GM12801 (cell line): ENCODE results near the gene CDKAL1.

ENCODE experiments used
- TF ChIP-seq, protein P1 (sequence below): IDR thresholded peaks from one replicate; pipeline ENCODE4 v1.5.1; 2011; ENCODE audit warnings: control low read depth; ENCODE audit not compliant: insufficient read length; ENCODE audit errors: extremely low read depth

Gene CDKAL1

DNA sequence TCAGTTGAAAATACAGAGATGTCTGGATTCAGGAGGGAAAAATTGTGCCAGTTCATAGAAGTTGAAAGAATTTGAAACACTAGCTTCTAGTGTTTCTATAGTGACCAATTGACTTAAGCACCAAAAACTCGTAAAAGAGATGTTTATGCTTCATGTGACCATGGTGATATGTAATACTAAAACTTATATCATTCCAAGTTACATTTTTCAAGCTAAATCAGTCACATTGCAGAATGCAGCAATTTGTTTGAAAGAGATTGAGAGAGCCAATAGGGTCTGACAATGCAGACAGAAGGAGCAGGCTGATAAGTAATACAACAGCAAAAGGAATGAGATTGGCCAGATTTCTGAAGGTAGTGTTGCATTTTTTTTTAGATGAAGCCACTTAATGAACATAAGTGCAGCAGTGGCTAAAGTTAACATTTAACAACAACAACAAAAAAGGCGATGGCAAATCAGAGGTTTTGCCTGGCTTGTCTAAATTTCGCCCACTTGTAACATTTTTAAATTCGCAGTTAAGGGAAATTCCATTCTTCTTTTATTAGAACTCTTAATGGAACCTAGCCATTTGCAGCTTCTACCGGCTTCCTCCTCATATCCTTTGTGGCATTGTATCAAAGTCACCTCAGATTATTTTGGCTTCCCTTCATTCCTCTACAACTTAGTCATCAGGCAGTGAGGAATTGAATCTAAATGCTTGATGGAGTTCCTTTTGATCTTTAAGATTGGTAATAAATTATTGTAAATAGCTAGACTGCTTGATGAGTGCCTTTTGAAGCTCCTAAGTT is 575.3 kb downstream of the CDKAL1 start:
- TF ChIP-seq, protein P1, sequence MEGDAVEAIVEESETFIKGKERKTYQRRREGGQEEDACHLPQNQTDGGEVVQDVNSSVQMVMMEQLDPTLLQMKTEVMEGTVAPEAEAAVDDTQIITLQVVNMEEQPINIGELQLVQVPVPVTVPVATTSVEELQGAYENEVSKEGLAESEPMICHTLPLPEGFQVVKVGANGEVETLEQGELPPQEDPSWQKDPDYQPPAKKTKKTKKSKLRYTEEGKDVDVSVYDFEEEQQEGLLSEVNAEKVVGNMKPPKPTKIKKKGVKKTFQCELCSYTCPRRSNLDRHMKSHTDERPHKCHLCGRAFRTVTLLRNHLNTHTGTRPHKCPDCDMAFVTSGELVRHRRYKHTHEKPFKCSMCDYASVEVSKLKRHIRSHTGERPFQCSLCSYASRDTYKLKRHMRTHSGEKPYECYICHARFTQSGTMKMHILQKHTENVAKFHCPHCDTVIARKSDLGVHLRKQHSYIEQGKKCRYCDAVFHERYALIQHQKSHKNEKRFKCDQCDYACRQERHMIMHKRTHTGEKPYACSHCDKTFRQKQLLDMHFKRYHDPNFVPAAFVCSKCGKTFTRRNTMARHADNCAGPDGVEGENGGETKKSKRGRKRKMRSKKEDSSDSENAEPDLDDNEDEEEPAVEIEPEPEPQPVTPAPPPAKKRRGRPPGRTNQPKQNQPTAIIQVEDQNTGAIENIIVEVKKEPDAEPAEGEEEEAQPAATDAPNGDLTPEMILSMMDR: no peak

DNA sequence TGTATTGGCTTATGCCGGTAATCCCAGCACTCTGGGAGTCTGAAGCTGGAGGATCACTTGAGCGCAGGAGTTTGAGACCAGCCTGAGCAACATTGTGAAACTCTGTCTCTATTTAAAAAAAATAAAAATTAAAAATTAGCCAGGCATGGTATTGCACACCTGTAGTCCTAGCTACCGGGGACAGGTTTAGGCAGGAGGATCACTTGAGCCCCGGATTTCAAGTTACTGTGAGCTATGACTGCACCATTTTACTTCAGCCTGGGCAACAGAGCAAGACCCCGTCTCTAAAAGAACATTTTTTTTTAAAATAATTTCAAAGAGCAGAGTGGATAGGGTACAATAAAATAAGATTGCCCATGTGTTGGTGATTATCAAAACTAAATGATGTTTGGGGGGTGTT is 576.4 kb downstream of the CDKAL1 start:
- TF ChIP-seq, protein P1: no peak

DNA sequence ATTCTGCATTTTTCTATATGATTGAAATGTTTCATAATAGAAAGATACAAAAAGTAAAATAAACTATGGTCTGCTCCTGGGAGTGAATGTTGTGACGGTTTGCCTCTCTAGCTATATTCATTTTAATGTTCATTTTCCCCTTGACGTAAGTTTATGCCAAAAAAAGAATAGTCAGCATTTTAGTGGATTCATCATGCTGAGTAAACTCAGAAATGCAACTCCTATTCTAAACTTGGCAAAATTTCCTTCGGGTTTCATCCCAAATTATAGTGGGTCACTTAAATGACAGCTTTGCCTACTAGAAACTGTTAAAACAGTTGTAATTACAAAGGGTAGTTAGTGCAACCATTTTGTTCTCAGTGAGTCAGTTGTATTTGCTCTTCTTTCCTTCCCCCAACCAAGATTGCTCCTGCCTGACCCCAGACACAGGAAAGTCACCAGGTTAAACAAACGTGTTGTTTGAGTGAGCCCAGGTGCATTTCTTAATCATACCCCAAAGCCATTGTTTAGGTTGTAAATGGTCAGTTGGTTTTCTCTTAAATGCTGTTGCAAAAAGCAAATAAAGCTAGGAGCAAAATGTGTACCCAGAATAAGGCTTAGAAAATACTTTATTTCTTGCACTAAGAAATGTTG is 577.0 kb downstream of the CDKAL1 start:
- TF ChIP-seq, protein P1: no peak

DNA sequence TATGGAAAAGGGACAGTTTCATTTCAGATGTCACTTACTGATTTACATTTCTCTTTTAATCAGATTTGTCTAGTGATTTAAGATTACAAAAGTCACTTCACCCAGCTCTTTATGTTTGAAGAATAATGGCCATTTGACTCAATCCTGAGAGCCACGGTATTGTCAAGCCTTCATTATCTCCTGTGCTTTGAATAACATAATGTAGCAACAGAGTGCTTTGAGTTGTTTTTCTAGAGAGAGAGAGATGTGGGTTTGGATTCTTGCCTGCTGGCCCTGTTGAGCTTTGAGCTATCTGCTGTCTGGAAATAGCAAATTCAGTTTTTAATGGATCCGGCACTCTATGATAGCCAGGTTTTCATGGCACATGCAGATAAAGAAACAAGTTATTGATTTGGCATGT is 580.9 kb downstream of the CDKAL1 start:
- TF ChIP-seq, protein P1: no peak

DNA sequence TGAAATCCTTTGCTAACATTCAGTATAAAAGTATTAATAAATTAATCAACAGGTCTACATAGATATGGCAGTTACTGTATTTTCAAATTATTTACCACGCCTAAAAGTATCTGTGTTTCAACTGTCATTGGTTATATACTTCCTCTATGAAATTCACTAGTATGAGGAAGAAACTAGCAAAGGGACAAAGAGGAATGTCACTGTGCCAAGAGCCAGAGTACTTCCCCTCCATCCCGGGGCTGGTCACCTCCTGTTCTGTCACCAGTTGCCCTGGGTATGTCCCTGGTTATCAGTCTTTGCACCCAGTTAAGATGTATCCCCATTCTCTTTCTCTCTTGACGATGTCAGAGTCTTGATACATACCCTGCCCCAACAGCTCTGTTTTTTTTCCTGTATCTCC is 582.5 kb downstream of the CDKAL1 start:
- TF ChIP-seq, protein P1: no peak

DNA sequence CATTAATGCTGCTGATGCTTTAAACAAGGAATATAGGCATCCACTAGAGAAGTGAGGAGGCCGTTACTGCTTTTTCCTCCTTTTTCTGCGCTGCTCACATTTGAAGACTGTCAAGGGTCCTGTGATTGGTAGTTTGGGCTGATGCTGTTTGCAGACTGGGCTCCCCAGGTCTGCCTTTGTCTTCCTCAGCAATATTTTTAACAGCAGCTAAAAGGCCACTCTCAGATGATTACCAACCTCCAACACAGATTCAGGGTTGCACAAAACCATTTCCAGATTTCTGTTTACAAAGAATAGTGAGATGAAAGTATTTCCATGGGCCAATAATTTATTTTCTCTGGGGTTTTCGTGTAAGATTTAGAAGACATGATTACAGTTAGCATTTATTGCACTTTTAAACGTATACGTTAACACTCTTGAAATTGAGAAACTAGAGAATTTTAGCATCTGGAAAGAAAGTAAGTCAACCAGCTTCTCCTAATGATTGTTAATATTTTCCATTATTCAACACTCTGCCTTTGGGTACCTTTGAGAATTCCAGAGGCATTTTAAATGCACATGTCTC is 584.0 kb downstream of the CDKAL1 start:
- TF ChIP-seq, protein P1: no peak

DNA sequence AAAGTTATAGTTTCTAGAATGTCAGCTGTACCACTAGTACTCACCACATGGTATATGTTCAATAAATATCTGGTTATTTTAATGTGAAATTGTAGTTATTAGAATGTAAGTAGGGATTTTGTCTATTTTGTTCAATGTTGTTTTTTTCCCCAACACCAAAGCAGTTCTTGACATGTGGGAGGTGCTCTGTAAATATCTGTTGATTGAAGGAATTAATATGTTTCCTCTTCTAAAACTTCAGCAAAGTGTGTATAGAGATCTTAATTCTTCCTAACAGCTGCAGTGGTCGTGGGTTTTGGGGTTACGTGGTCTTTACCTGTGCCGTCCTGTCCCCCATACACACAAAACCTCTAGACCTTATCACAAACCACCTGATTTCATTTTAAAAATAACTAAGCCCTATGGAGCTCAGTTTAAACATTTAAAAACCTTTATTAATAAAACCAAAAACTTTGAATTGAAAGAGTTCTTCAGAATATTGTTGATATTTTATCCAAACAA is 587.4 kb downstream of the CDKAL1 start:
- TF ChIP-seq, protein P1: no peak
